HS-5 (cell line): ENCODE data around the gene CCDC183.

Source experiments
- DNase-seq: peaks from one replicate; pipeline ENCODE4 v3.0.0-alpha.2; 2012; ENCODE audit warnings: low read depth

The CCDC183 gene

GRCh38 chr9:136849960-136850865 is 54.1 kb downstream of the CCDC183 start:
- DNase-seq: no peak

DNA sequence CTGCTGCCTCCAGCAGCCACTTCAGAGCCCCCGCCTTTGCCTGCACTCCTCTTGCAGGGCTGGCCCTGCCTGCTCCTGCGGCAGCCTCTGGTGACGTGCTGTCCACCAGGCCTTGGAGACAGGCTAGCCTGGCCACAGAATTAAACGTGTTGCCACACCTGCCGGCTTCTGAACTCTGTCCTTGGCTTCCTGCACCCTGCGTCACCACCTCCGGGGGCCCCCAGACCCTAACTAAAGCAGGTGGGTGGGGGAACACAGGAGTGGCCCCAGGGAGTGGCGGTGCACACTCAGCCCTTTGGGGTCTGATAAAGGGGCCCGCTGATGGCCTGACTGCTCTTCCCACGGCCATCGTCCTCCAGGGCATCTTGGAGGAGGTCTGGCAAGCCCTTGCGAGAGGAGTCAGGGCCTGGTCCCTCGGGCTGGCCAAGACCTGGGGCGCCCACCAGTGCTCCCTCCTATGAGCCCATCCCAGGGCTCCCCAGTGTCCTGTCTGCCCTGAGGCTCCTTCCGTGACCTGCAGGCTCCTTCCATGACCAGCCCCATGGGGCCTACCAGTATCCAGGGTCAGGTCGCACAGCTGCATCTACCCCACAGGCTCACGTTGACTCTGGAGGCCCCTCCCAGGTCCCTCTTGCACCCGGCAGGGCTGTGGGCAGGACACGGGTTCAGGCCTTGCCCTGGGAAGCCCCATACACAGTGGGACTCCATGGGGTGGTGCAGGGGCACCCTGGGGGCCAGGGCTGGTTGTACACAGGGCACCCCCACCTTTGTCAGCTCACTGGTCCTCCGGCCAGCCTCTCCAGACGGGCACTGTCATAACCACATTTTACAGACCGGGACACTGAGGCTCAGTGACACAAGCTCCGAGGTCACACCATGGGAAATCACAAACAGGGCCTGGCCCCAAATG is 55.0 kb downstream of the CCDC183 start:
- DNase-seq: no peak

DNA sequence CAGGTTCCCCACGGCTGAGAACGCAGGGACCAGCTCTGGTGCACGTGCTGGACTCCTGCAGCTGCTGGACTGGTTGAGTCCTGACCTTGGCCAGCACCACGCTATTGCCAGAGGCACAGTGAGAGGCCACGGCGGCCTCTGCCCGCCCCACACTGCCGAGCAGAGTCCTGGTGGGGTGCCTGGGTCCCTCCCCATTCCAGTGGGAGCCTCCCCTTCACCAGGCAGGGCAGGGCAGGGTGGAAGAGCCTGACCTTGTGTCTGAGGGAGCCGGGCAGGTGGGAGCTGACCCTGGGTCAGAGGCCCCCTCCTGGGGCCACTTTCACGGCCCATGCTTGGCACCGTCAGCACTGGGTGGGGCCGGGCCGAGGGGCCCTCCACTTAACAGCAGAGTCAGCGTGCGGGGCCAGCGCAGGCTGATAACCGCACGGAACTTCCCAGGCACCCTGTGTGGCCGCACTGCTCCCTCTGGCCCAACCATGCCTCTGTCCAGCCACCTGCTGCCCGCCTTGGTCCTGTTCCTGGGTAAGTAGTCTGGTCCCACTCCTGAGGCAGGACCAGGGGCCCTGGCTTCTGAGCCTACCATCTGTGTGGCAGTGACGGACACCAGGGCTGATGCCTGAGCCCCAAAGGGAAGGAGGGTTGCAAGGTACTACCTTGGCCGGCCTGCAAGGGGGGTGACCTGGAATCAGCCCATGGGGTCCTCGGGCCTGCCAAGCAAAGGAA is 56.0 kb downstream of the CCDC183 start, which contains the start of gene MAMDC4:
MAMDC4 (plus strand) TSS at position 406 of the 723 bp plus-strand sequence; CDS start at position 477, 71 bp downstream.
- no peak for DNase-seq

DNA sequence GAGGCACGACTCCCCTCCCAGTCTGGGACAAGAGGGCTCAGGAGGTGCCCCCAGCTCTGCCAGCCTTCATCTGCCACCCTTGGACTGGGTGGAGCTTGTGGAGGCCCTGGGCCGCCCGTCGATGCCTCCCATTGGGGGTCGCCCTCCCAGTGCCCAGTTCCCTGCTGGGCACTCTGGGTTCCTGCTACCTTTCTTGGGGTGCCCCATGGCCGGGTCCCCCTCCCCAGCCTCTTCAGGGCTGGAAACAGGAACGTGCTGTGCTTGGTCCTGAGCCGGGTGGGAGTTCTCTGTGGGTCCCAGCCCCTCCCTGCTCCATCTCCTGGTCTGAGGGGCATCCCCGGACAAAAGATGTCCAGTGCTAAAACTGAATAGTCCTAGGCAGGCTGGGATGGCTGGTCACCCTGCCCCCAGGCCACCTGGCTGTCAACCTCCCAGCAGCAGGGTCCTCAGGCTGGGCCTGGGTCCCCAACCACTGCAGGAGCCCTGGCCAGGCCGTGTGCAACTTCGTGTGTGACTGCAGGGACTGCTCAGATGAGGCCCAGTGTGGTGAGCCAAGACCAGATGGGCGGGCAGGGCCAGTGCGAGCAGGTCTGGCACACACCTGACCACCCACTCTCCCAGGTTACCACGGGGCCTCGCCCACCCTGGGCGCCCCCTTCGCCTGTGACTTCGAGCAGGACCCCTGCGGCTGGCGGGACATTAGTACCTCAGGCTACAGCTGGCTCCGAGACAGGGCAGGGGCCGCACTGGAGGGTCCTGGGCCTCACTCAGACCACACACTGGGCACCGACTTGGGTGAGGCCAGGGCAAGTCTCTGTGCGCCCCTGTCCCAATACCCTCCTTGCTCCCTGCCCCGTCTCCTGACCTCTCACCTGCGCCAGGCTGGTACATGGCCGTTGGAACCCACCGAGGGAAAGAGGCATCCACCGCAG is 56.8 kb downstream of the CCDC183 start:
- no peak for DNase-seq

GRCh38 chr9:136853596-136854112 is 57.5 kb downstream of the CCDC183 start:
- no peak for DNase-seq

GRCh38 chr9:136854113-136854841 is 58.1 kb downstream of the CCDC183 start:
- DNase-seq: no peak

GRCh38 chr9:136854842-136855460 is 58.8 kb downstream of the CCDC183 start:
- no peak for DNase-seq

- no peak for DNase-seq
Observed at GRCh38 chr9:136855461-136856078, 59.4 kb downstream of the CCDC183 start.

DNA sequence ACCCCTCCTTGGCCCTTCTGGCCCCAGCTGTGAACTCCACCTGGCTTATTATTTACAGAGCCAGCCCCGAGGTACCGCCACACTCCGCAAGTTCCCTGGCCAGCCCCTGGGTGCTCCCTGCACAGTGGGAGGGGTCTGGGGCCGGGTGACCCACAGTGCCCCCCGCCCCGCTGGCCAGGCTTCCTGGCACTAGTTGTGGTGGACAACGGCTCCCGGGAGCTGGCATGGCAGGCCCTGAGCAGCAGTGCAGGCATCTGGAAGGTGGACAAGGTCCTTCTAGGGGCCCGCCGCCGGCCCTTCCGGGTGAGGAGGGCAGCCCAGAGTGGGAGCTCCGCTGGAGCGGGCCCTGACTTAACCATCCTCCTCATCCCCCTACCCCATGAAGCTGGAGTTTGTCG is 59.9 kb downstream of the CCDC183 start:
- DNase-seq: no peak

- DNase-seq: no peak
Observed at GRCh38 chr9:136856541-136857141, 60.5 kb downstream of the CCDC183 start.

- DNase-seq: no peak
Observed at GRCh38 chr9:136857166-136857565, 61.0 kb downstream of the CCDC183 start.
